PC-3 (cell line): ENCODE data around the gene HOXD4. TPM values are rescaled to one million over a fixed set of nuclear protein-coding genes. Genes with fewer than 3 reads are reported as not detected.

Source experiments
- ATAC-seq: fragments of 200-7000 bp; cut with Tn5 transposase; 2 replicates; pipeline ENCODE4 v1.9.1; 2020; ENCODE audit warnings: mild to moderate bottlenecking, moderate library complexity
- BruUV-seq: library from RNA; stranded (reverse); fragments of 400-500 nt; replicated peaks from 2 replicates; lab custom pipeline; 2021; lab: Mats Ljungman, UMichigan
- CTCF ChIA-PET: fragments of 300-600 bp; sonication (Branson Sonifier 250); formaldehyde crosslinking; loops from one replicate; lab custom pipeline; 2022; ENCODE audit warnings: antibody characterized with exemption; lab: Charles Lee
- POLR2A ChIA-PET: fragments of 300-600 bp; sonication (Branson Sonifier 250); formaldehyde crosslinking; loops from one replicate; lab custom pipeline; 2022; ENCODE audit warnings: antibody characterized with exemption; ENCODE audit not compliant: unreplicated experiment; lab: Charles Lee
- DNase-seq: peaks from one replicate; pipeline ENCODE4 v3.0.0-alpha.2; 2015
- H2AFZ ChIP-seq: fragments of 300-600 bp; sonication (generic); 2 replicates; pipeline ENCODE4 v1.6.0; 2016; ENCODE audit warnings: antibody characterized with exemption, low read length
- H3F3A ChIP-seq: fragments of 300-600 bp; sonication (generic); one replicate; pipeline ENCODE4 v1.6.0; 2017; ENCODE audit warnings: antibody characterized with exemption, low read length, control low read depth, mild to moderate bottlenecking; ENCODE audit not compliant: unreplicated experiment
- H3K27ac ChIP-seq: fragments of 300-600 bp; sonication (generic); 2 replicates; pipeline ENCODE4 v1.5.1; 2016; ENCODE audit warnings: mild to moderate bottlenecking, low read length
- H3K27me3 ChIP-seq: fragments of 300-600 bp; sonication (generic); 2 replicates; pipeline ENCODE4 v1.6.1; 2016; ENCODE audit warnings: low read length, mixed read lengths
- H3K36me3 ChIP-seq: fragments of 300-600 bp; sonication (generic); 2 replicates; pipeline ENCODE4 v1.6.1; 2016; ENCODE audit warnings: low read depth, mixed run types, low read length, mixed read lengths
- H3K4me1 ChIP-seq: fragments of 300-600 bp; sonication (generic); 2 replicates; pipeline ENCODE4 v1.5.1; 2016; ENCODE audit warnings: low read length; ENCODE audit not compliant: insufficient read depth
- H3K4me2 ChIP-seq: fragments of 300-600 bp; sonication (generic); 2 replicates; pipeline ENCODE4 v1.6.0; 2016; ENCODE audit warnings: low read length
- H3K4me3 ChIP-seq: fragments of 300-600 bp; sonication (generic); 2 replicates; pipeline ENCODE4 v1.5.1; 2016; ENCODE audit warnings: mild to moderate bottlenecking, low read length, mixed read lengths
- H3K79me2 ChIP-seq: fragments of 300-600 bp; sonication (generic); 2 replicates; pipeline ENCODE4 v1.6.1; 2017; ENCODE audit warnings: low read length, mixed read lengths
- H3K9ac ChIP-seq: fragments of 300-600 bp; sonication (generic); 2 replicates; pipeline ENCODE4 v1.6.0; 2016; ENCODE audit warnings: mild to moderate bottlenecking, low read length
- H3K9me2 ChIP-seq: fragments of 300-600 bp; sonication (generic); replicated peaks from 2 replicates; pipeline ENCODE4 v1.6.1; 2016; ENCODE audit warnings: mixed run types, low read length, mixed read lengths
- H3K9me3 ChIP-seq: fragments of 300-600 bp; sonication (generic); 2 replicates; pipeline ENCODE4 v1.6.1; 2016; ENCODE audit warnings: low read length, mixed read lengths
- H4K20me1 ChIP-seq: fragments of 300-600 bp; sonication (generic); 2 replicates; pipeline ENCODE4 v1.6.1; 2016; ENCODE audit warnings: low read length, mixed read lengths
- CTCF ChIP-seq: fragments of 300-600 bp; sonication (generic); conservative IDR thresholded peaks from 2 replicates; pipeline ENCODE4 v1.5.1; 2017; ENCODE audit warnings: antibody characterized with exemption, low read depth, mild to moderate bottlenecking, low read length
- EZH2 ChIP-seq: fragments of 300-600 bp; sonication (generic); IDR thresholded peaks from one replicate; pipeline ENCODE4 v1.6.1; 2017; ENCODE audit warnings: antibody characterized with exemption, mild to moderate bottlenecking, low read length; ENCODE audit not compliant: unreplicated experiment
- EZH2phosphoT487 ChIP-seq: fragments of 300-600 bp; sonication (generic); IDR thresholded peaks from 2 replicates; pipeline ENCODE4 v1.6.1; 2018; ENCODE audit warnings: mild to moderate bottlenecking, antibody characterized with exemption, low read length, borderline replicate concordance
- intact Hi-C: fragments of 100-400 bp; cut with micrococcal nuclease; formaldehyde crosslinking; loops from 2 replicates; pipeline ENCODE4 v1.9.0; 2023
- total RNA-seq: library from RNA; depleted of rRNA; stranded (reverse); fragments of >200 nt; gene quantifications from 2 replicates; pipeline ENCODE4 v1.2.3, GENCODE V29; 2014

The HOXD4 gene
- total RNA-seq, 1 experiment from 2014 or later, result 0.29 TPM

- Histone ChIP-seq H3K9me3 (no peaks in the 10 kb centered on the region), H3K9ac (no peak overlapping the region), H3K27ac (no peak overlapping the region), H4K20me1 (no peaks in the 10 kb centered on the region), H3K27me3 (peaks cover 15% of the 10 kb centered on the region), H3K36me3 (no peaks in the 10 kb centered on the region), H3K4me1 (peaks cover 10% of the 10 kb centered on the region), H3K4me2 (no peak overlapping the region), H3K79me2 (no peaks in the 10 kb centered on the region), H3K4me3 (no peak overlapping the region), H2AFZ (no peak overlapping the region), H3K9me2 (no peaks in the 10 kb centered on the region), H3F3A (no peaks in the 10 kb centered on the region)
- ATAC-seq (no peak), DNase-seq (no peak)
- TF ChIP-seq CTCF, result no peak
- no peak for TF ChIP-seq EZH2
- TF ChIP-seq EZH2phosphoT487, result no peak
- POLR2A ChIA-PET, result no interaction called here
- CTCF ChIA-PET, result no interaction called here
- BruUV-seq, result no TSS peak
- intact Hi-C loops, result no loop called here
These were observed 48.2 kb upstream of the HOXD4 start for GRCh38 chr2:176103194-176103593.

GRCh38 chr2:176103742-176104315, 47.5 kb upstream of the HOXD4 start:
- ATAC-seq (no peak), DNase-seq (no peak)
- peak overlapping the region; percentile 56 for H3K4me2 ChIP-seq
- H3K9me3 ChIP-seq, result no peaks in the 10 kb centered on the region
- H3K4me1 ChIP-seq, result peaks cover 10% of the 10 kb centered on the region
- H3K27me3 ChIP-seq, result peaks cover 15% of the 10 kb centered on the region
- no TSS peak for BruUV-seq
- H3F3A ChIP-seq, result no peaks in the 10 kb centered on the region
- no peaks in the 10 kb centered on the region for H4K20me1 ChIP-seq
- ChIA-PET POLR2A (no interaction called here), CTCF (no interaction called here)
- H2AFZ ChIP-seq, result no peak overlapping the region
- intact Hi-C loops, result no loop called here
- H3K36me3 ChIP-seq, result no peaks in the 10 kb centered on the region
- H3K27ac ChIP-seq, result no peak overlapping the region
- no peaks in the 10 kb centered on the region for H3K79me2 ChIP-seq
- no peak overlapping the region for H3K9ac ChIP-seq
- TF ChIP-seq EZH2 (no peak), CTCF (no peak), EZH2phosphoT487 (no peak)
- H3K4me3 ChIP-seq, result no peak overlapping the region
- H3K9me2 ChIP-seq, result no peaks in the 10 kb centered on the region

- ChIA-PET CTCF (no interaction called here), POLR2A (no interaction called here)
- ATAC-seq, result peak; percentile 65
- H3K4me3 ChIP-seq, result no peak overlapping the region
- no peak overlapping the region for H3K27ac ChIP-seq
- H3K27me3 ChIP-seq, result peaks cover 15% of the 10 kb centered on the region
- no peak overlapping the region for H2AFZ ChIP-seq
- H3K79me2 ChIP-seq, result no peaks in the 10 kb centered on the region
- H3F3A ChIP-seq, result no peaks in the 10 kb centered on the region
- peaks cover 10% of the 10 kb centered on the region for H3K4me1 ChIP-seq
- peak; percentile 59 for DNase-seq
- no peak for TF ChIP-seq EZH2
- no peak for TF ChIP-seq EZH2phosphoT487
- no peak for TF ChIP-seq CTCF
- intact Hi-C loops, result no loop called here
- H3K36me3 ChIP-seq, result no peaks in the 10 kb centered on the region
- peak overlapping the region; percentile 56 for H3K4me2 ChIP-seq
- H3K9ac ChIP-seq, result no peak overlapping the region
- no TSS peak for BruUV-seq
- no peaks in the 10 kb centered on the region for H3K9me3 ChIP-seq
- H3K9me2 ChIP-seq, result no peaks in the 10 kb centered on the region
- H4K20me1 ChIP-seq, result no peaks in the 10 kb centered on the region
These were observed 46.9 kb upstream of the HOXD4 start for GRCh38 chr2:176104316-176105077.
